ENCODE data around the gene CALHM3.
"Not testable (repeated sequence)": the region's sequence is repeated elsewhere in the genome, so short reads cannot be mapped to it uniquely, and the experiment has no call there.

Gene CALHM3, protein sequence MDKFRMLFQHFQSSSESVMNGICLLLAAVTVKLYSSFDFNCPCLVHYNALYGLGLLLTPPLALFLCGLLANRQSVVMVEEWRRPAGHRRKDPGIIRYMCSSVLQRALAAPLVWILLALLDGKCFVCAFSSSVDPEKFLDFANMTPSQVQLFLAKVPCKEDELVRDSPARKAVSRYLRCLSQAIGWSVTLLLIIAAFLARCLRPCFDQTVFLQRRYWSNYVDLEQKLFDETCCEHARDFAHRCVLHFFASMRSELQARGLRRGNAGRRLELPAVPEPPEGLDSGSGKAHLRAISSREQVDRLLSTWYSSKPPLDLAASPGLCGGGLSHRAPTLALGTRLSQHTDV

DNA sequence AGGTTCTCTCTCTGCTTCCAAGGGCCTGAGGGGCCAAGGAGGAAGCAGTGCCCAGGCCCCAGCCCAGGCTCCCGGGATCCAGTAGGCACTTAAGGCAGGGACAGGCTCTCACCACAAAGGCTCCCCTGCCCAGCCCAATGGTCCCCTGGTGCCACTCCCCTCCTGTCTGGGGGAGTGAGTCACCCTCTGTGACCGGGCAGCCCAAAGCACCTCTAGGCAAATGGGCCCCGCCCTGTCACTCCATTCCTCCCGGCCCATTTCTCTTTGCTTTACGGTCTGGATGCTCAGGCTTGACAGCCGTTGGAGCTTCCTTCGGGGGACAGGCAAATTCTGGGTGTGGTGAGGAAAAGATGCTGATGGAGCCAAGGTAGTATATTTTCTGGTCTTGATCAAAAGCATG is at the start of gene CALHM3:
CALHM3 (minus strand) TSS at position 106 of the 400 bp plus-strand sequence. CDS start 208 bp downstream, outside the sequence.
- no peak for DNase-seq (ENCODE audit: low read depth)
- TF ChIP-seq, protein P1, sequence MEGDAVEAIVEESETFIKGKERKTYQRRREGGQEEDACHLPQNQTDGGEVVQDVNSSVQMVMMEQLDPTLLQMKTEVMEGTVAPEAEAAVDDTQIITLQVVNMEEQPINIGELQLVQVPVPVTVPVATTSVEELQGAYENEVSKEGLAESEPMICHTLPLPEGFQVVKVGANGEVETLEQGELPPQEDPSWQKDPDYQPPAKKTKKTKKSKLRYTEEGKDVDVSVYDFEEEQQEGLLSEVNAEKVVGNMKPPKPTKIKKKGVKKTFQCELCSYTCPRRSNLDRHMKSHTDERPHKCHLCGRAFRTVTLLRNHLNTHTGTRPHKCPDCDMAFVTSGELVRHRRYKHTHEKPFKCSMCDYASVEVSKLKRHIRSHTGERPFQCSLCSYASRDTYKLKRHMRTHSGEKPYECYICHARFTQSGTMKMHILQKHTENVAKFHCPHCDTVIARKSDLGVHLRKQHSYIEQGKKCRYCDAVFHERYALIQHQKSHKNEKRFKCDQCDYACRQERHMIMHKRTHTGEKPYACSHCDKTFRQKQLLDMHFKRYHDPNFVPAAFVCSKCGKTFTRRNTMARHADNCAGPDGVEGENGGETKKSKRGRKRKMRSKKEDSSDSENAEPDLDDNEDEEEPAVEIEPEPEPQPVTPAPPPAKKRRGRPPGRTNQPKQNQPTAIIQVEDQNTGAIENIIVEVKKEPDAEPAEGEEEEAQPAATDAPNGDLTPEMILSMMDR (IDR thresholded peaks at IDR 0.05; ENCODE audit: low read depth, low read length, missing control alignments) = no peak
- H3K4me3 ChIP-seq (ENCODE audit: low read depth, low read length) = no peak within 1 kb of the TSS

DNA sequence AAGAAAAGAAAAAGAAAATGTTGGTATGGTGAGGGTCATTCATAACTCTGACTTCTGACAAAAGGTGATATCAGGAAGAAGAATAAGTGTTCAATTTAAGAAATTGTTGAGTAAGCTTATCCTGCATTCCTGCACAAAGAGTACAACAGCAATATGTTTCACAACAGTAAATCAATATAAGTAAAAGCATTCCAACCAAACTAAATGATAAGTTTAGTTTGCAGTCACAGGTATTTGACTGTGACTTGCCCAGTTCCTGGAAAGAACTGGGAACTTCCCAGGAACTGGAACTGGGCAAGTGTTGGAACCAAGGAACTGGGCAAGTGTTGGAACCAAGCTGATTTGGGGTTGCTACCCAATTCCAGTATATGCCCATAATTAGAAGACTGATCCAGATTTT is 49.5 kb upstream of the CALHM3 start:
- H3K4me3 ChIP-seq (ENCODE audit: low read depth, low read length) = no peak overlapping the region
- DNase-seq (ENCODE audit: low read depth) = no peak
- TF ChIP-seq, protein P1 (IDR thresholded peaks at IDR 0.05; ENCODE audit: low read depth, low read length, missing control alignments) = no peak

DNA sequence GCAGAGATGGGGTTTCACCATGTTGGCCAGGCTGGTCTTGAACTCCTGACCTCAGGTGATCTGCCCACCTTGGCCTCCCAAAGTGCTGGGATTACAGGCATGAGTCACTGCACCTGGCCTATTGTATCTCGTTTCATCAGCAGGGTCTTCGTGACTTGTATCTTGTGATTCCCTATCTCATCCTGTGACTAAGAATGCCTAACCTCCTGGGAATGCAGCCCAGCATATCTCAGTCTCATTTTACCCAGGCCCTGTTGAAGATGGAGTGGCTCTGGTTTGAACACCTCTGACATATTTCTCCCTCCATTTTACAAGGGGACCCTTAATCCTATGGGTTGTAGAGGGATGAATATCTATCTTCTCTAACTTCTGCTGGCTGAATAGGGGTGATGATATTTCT is 48.4 kb upstream of the CALHM3 start:
- H3K4me3 ChIP-seq (ENCODE audit: low read depth, low read length); DNase-seq (ENCODE audit: low read depth): not testable (repeated sequence)

DNA sequence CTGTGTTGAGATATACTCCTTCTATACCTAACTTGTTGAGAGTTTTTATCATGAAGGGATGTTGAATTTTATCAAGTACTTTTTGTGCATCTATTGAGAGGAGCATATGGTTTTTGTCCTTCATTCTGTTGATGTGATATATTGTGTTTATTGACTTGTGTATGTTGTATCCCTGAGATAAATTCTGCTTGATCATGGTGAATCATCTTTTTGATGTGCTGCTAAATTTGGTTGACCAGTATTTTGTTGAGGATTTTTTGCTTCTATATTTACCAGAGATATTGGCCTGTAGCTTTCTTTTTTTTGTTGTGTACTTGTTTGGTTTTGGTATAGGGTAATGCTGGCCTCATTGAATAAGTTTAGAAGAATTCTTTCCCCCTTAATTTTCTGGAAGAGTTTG is 46.9 kb upstream of the CALHM3 start:
- H3K4me3 ChIP-seq (ENCODE audit: low read depth, low read length) = no peak overlapping the region
- no peak for DNase-seq (ENCODE audit: low read depth)
- TF ChIP-seq, protein P1 (IDR thresholded peaks at IDR 0.05; ENCODE audit: low read depth, low read length, missing control alignments) = no peak

DNA sequence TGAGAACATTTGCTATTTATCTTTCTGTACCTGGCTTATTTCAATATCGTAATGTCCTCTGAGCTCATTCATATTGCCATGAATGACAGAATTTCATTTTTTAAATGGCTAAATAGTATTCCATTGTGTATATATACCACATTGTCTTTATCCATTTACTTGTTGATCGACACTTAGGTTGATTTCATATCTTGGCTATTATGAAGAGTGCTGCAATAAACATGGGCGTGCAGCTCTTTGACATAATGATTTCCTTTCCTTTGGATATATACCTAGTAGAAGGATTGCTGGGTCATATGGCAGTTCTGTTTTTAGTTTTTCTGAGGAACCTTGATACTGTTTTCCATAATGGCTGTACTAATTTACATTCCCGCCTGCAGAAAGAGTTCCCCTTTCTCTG is 44.6 kb upstream of the CALHM3 start:
- no peak for DNase-seq (ENCODE audit: low read depth)
- TF ChIP-seq, protein P1 (IDR thresholded peaks at IDR 0.05; ENCODE audit: low read depth, low read length, missing control alignments) = no peak
- no peak overlapping the region for H3K4me3 ChIP-seq (ENCODE audit: low read depth, low read length)

DNA sequence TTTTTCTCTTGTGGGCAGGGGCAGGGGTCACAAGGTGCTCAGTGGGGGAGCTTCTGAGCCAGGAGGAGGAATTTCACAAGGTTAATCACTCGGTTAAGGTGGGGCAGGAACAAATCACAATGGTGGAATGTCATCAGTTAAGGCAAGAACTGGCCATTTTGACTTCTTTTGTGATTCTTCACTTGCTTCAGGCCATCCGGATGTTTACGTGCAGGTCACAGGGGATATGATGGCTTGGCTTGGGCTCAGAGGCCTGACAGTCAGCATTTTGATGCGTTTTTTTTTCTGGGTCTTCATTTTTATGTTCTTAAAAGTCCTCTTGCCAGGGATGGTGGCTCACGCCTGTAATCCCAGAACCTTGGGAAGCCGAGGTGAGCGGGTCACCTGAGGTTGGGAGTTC is 43.0 kb upstream of the CALHM3 start:
- not testable (repeated sequence) for H3K4me3 ChIP-seq (ENCODE audit: low read depth, low read length); DNase-seq (ENCODE audit: low read depth)

DNA sequence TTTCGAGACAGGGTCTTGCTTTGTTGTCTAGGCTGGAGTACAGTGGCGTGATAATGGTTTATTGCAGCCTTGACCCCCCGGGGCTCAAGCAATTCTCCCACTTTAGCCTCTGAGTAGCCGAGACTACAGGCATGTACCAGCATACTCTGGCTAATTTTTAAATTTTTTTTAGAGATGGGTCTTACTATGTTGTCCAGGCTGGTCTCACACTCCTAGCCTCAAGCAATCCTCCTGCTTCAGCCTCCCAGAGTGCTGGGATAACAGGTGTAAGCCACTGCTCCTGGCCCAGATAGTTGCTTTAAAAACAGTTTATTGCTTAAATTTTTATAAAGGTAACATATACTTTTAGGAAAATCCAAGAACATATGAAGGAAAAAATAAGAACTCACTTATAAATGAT is 40.8 kb upstream of the CALHM3 start:
- no peak for DNase-seq (ENCODE audit: low read depth)
- TF ChIP-seq, protein P1 (IDR thresholded peaks at IDR 0.05; ENCODE audit: low read depth, low read length, missing control alignments) = no peak
- no peak overlapping the region for H3K4me3 ChIP-seq (ENCODE audit: low read depth, low read length)
